ENCODE measurements around the gene LTBP4.

DNA sequence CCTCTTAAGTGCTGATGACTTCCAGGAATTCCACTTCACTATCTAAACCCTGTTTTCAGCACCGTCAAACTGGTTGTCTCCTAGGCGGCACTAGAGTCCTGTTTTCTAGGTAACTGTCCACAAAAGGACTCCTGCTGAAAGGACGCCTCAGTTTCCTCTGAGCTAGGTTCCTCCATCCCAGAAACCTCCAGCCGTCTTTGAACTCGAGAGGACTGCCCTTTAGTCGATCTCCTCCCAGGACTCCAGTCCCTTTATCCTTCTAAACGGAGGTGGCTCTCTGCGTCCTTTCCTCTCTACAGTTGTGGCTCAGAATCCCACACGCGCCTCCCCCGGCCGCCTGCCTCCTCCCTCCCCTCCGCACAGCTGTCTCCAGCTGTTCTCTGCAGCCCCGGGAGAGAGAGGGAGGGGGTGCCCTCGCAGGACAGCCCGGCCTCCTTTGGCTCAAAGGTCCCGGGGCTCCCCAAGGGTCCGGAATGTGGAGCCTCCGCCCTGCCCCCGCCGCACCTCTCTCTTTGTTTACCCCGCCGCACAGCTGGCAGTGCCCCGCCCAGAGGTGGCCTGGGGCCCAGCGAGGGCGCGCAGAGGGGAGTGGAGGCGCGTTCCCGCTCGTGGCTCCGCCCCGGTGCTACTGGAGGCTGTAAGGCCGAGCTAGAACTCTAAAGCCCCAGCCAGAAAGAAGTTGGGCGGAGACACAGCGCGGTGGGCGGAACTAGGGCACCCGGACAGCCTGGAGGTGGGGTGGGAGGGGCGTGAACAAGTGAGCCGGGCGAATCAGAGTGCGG is 2.4 kb downstream of the LTBP4 start:
- TF ChIP-seq, protein P1, sequence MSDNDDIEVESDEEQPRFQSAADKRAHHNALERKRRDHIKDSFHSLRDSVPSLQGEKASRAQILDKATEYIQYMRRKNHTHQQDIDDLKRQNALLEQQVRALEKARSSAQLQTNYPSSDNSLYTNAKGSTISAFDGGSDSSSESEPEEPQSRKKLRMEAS (IDR thresholded peaks at IDR 0.05; ENCODE audit: insufficient read depth, insufficient read length): no peak
- TF ChIP-seq, protein P2, sequence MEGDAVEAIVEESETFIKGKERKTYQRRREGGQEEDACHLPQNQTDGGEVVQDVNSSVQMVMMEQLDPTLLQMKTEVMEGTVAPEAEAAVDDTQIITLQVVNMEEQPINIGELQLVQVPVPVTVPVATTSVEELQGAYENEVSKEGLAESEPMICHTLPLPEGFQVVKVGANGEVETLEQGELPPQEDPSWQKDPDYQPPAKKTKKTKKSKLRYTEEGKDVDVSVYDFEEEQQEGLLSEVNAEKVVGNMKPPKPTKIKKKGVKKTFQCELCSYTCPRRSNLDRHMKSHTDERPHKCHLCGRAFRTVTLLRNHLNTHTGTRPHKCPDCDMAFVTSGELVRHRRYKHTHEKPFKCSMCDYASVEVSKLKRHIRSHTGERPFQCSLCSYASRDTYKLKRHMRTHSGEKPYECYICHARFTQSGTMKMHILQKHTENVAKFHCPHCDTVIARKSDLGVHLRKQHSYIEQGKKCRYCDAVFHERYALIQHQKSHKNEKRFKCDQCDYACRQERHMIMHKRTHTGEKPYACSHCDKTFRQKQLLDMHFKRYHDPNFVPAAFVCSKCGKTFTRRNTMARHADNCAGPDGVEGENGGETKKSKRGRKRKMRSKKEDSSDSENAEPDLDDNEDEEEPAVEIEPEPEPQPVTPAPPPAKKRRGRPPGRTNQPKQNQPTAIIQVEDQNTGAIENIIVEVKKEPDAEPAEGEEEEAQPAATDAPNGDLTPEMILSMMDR (IDR thresholded peaks at IDR 0.05; ENCODE audit: extremely low read depth in 1 of 2, insufficient read depth in 1 of 2, low read depth in 1 of 2, low read length in 2 of 2): no peak
- TF ChIP-seq POLR2A (IDR thresholded peaks at IDR 0.05; ENCODE audit: low read depth, low read length) (no peak), EZH2 (IDR thresholded peaks at IDR 0.05; ENCODE audit: borderline replicate concordance, low read depth, low read length, severe bottlenecking) (no peak), GATA2 (IDR thresholded peaks at IDR 0.05; ENCODE audit: insufficient read depth, insufficient read length, low read depth, low read length) (no peak), POLR2AphosphoS5 (IDR thresholded peaks at IDR 0.05; ENCODE audit: insufficient read depth, low read depth, low read length) (peak; percentile 21), FOS (IDR thresholded peaks at IDR 0.05; ENCODE audit: borderline replicate concordance, insufficient read depth, low read length) (no peak), JUN (IDR thresholded peaks at IDR 0.05; ENCODE audit: borderline replicate concordance, insufficient read depth, insufficient read length, low read depth) (no peak)

Measured in endothelial cell of umbilical vein (primary cell).